NCI-H2171 treated with DMSO at 0.1 percent for 48 hours (cell line): Measurements from ENCODE around the gene ADAMTS6.

Experiments used
- DNase-seq: peaks from one replicate; lab custom pipeline; 2025; lab: John Stamatoyannopoulos, UW

Gene ADAMTS6

DNA sequence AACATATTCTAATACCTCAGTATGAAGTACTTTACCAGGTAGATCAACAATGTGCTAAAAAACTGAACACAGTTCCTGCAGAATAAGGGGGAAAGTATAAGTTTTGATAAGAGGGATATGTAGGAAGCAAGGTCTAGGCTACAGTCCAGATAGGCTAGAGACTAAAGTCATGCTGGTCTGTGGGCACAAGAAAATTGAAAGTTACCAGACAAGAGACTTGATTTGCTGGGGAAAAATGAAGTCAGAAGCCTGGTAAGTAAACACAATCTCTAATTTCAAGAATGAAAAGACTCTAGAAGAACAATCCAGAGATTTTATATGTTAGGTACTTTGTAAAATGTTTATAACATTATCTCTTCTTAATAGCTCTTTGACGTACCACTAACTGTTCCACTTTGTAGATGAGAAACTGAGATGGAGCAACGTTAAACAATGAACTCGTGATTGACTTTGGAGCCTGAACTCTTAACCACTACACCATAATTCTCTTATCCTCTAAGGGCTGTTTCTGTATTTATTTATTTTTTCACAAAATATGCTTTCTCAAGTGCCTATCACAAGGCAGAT lies 19.5 kb downstream of the ADAMTS6 start:
- no peak for DNase-seq

DNA sequence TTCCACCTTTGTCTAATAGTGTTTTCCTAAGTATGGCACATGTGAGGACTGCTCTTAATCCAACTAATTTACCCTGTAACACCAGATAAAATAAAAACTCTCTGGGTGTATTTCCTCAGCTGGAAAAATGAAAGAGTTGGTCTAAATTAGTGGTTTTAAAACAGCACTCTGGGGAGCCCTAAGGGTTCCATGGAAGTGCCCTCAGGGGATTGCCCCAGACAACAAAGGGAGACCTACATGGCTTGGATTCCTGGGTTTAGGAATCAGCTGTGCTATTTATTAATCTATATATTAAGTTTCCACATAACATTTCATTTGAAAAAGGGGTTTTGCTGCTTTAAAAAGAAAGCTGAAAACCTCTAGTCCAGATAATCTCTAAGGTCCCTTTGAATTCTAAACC lies 20.2 kb downstream of the ADAMTS6 start:
- DNase-seq: no peak

DNA sequence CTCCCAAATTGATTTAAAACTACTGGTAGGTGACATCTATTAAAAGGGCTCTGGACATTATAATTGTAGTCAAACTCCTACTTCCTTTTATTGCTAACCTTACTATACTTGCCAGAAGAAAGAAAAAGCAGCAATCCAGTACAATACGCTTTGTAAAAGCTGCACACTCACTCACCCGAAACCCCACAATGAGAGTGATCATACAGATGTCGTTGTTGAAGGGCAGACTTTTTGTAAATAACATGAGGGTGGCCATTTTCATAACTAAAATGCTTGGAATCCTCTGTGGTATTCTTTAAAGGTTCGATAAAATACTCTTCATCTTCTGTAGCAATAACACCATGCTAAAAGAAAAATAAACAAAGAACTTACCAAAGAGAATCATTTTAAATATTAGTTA lies 21.7 kb downstream of the ADAMTS6 start:
- DNase-seq: no peak

DNA sequence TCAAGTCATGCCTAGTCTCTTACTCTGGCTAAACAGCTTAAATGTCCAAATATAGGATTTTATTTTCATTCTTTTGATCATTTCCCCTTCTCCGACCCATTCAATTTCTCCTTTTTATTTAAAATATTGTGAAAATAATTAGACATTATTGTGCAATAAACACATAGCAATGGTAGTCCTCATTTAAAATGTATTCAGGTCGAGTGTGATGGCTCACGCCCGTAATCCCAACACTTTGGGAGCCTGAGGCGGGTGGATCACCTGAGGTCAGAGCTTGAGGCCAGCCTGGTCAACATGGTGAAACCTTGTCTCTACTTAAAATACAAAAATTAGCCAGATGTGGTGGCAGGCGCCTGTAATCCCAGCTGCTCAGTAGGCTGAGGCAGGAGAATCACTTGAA lies 26.7 kb downstream of the ADAMTS6 start:
- no peak for DNase-seq

DNA sequence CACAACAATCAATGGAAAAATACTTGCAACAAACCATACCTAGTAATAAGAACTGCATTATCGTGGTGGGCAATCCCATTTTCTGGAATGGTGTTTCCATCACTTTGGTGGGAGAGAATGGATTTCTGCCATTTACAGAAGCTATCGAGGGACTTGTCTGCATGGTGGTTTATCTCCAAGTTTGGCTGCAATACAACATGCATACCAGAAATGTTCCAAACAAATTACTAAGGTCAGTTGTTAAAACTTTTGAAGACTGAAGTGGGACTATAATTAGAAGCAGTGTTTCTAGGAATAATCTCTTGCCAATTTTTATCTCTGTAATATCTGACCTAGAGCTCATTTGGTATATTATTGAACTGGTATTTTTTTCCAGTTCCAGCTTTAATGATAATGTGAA lies 30.3 kb downstream of the ADAMTS6 start:
- no peak for DNase-seq

DNA sequence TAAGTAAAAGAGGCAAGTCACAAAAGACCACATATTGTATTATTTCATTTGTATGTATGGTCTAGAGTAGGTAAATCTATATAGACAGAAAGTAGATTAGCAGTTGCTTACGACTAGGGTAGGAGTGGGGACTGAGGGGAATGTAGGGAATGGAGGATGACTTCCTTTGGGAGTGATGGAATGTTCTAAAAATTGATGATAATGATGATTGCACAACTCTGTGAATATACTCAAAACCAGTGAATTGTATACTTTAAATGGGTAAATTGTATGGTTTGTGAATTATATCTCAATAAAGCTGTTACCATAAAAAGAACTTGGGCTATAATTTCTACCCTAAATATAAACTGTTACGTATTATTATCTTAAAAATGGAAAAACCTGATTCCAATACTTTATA lies 35.0 kb downstream of the ADAMTS6 start:
- no peak for DNase-seq

DNA sequence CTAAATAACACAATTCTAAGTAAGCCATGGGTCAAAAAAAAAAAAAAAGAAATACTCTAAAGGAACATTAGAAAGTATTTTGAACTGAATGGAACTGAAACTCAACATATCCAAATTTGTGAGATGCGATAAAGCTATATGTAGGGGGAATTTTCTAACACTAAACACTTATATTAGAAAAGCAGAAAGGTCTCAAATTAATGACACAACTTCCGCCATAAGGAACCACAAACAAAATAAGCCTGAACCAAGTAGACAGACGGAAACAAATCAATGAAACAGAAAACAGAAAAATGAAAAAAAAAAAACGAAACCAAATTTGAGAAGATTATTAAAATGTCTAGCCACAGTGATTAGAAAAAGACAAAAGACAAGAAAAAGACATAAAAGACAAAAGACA lies 39.9 kb downstream of the ADAMTS6 start:
- DNase-seq: no peak

DNA sequence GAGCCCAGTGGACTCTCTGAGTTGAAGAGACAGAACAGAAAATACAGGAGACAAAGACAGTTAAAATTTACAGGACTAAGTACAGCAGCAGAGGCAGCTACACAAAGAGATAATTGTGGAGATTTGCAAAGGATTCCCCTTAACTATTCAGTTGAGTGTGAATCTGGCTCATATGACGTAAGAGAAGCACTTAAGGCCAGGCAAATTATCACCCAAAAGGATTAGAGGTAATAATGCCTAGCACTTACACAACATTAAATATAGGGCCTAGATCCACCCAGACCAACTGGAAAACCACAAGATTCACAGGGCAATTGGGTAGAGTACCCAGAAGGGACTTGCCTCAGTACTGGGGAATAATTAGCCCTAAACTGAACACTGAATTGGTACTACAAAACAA lies 41.3 kb downstream of the ADAMTS6 start:
- no peak for DNase-seq

DNA sequence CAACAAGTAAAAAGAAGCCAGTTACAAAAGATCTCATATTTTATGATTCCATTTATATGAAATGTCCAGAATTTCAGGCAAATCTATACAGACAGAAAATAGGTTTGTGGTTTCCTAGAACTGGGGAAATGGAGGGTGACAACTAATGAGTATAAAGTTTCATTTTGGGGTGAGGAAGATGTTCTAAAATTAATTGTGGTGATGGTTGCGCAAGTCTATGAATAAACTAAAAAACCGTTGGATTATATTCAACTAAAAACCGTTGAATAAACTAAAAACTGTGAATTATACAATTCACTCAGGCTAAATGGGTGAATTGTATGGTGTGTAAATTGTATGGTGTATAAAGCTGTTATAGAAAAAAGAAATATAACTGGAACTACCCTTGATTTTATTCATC lies 47.6 kb downstream of the ADAMTS6 start:
- DNase-seq: no peak

DNA sequence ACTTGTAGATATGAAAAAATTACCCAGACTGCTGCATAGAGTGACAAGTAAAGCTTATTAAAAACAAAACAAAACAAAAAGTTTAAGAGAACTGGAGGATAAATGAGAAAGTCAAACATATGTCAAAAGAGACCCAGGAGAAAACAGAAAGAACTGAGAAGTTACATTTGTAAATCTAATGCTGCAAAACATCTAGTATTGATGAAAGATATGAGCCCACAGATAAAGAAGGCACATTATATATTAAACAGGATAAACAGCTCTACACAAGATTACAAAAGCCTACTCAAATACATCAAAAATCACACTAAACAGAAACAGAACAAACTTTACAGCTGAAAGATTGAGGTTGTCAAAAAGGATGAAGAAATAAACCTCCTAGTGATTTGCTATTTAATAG lies 55.1 kb downstream of the ADAMTS6 start:
- no peak for DNase-seq

DNA sequence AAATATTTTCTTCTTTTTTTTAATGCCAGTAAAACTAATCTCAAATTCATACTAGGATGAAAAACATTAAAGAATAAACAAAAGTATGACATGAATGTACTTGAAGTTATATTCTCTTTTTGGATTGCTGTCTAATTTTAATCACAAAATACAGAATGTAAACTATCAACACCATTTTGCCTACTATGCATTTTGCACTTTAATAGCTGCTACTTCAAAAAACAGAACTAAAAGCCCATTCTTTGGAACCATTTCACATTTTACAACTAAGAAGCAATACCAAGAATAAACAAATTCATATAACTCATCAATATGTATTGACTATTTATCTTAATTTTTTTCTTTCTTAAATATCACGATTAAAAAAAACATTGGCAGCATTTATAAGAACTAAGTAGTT lies 58.1 kb downstream of the ADAMTS6 start:
- DNase-seq: no peak

DNA sequence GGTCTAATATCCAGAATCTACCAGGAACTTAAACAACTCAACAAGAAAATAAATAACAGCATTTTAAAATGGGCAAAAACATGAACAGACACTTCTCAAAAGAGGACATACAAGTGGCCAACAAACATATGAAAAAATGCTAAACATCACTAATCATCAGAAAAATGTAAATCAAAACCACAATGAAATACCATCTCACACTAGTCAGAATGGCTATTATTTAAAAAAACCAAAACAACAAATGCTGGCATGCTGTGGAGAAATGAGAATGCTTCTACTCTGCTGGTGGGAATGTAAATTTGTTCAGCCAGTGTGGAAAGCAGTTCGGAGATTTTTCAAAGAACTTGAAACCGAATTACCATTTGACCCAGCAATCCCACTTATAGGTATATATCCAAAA lies 63.1 kb downstream of the ADAMTS6 start:
- no peak for DNase-seq

DNA sequence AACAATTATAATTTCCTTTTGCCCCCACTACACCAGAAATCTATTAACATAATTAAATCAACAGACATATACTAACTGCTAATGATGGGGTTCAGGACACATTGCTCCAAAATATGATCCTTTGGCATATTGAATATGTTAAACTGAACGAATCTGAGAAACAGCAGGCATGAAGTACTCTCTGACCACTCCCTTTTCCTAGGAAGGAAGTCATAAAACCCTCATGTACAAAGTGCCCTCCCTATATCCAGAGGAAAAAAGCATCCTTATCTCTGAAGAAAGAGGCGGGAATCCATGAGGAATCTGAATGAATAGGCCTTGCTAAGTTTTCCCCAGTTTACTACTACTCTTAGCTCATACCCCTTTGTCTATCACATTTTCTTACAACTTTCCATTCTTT lies 67.9 kb downstream of the ADAMTS6 start:
- no peak for DNase-seq

DNA sequence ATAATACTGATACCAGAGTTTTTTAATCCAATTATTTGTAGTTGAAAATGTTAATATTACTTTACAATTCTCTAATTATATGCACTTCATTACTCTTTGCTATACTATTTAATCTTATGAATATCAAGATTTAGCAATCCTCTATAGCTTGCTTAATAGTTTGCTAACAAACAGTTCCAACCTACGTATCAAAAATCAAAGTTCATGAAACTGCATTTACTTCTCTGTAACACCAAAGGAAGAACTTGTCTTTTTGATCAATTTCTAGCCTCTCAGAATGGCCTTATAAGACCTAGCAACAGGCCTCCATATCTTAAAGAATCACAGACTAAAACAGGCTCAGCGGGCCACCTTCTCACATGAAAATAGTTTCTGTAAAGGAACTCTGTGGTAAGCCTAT lies 68.9 kb downstream of the ADAMTS6 start:
- DNase-seq: no peak

DNA sequence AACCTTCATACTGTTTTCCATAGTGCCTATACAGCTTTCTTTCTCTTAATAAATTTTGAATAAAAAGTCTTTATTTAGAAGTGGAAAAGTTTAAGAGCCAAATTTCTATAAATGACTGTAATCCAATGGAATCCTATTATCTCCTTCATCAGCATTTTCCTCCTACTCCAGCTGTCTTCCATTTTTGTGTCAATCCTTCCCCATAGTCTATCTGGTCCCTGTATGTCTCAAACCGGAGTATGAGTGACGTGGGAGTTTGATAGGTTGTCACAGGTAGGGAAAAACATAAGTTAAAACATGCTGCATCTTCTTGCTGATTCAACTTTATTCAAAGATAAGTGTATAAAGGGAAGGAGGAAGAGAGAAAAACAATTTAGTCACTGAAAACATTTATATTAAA lies 70.4 kb downstream of the ADAMTS6 start:
- no peak for DNase-seq

DNA sequence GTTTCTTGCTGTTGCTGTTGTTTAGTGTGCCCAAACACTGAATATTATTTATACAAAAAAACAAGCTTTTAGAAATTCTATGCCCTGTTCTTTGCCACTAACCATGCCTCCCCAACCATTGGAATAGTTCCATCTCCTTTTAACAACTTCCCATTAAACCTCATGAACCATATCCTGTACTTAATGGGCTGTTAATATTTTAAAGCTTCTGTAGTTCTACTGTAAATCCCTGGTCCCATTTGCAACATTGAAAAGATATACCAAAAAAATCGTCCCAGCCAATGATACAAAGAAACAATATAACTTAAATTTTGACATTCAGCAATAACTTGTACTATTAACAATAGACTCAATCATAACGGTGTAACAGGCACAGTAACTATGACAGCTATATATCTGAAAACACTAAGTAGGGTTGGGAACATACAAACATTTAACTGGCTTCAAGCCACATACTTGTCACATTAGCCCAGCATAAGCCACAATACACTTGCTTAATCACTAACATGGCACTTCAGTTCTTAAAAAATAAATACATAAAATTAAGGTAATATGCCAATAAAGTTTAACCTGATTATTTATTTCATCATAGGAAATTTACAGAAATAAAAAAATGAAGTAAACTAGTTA lies 86.1 kb downstream of the ADAMTS6 start:
- DNase-seq: no peak

DNA sequence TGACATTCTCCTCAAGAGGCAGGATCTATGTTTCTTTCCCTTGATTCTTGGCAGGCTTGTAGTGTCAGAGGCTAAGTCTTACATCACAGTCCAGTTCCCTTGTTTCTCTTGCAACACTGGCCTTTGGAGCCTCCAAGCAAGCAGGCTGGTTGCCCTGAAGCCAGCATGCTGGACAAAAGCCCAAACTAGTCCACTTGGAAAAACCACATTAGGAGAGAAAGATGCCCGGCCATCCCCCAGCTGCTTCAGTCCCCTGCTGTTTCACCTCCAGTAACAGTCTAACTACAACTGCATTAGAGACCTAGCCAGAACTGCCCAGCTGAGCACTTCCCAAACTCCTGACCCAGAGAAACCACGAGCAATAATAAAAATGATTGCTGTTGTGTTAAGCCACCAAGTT lies 87.6 kb downstream of the ADAMTS6 start:
- DNase-seq: no peak

DNA sequence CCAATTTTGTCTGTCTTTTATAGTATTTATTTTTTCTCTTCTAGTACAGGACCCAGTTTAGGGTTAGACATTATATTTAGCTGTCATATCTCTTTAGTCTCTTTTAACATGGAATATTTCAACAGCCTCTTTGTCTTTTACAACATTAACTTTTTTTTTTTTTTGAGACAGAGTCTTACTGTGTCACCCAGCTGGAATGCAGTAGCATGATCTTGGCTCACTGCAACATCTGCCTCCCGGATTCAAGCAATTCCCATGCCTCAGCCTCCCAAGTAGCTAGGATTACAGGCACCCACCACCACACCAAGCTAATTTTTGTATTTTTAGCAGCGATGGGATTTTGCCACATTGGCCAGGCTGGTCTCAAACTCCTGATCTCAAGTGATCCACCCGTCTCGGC lies 90.1 kb downstream of the ADAMTS6 start:
- no peak for DNase-seq

DNA sequence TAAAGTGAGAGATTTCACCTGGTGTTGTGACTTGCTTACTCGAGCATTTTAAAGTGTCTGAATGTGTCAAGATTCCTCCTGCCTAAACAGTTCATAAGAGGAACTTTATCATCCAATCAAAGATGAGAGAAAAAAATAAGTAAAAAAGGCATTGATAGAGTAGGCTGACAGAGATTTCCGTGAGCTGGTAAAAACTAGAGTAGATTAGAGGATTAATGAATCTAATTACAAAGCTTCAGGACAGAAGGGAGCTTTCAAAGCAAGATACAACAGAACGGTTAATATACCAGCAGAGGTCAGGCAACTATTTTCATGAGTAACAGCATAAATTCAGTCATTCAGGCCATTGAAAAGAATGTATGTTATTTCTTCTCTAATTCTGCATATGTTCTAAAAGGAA lies 91.5 kb downstream of the ADAMTS6 start:
- DNase-seq: no peak

DNA sequence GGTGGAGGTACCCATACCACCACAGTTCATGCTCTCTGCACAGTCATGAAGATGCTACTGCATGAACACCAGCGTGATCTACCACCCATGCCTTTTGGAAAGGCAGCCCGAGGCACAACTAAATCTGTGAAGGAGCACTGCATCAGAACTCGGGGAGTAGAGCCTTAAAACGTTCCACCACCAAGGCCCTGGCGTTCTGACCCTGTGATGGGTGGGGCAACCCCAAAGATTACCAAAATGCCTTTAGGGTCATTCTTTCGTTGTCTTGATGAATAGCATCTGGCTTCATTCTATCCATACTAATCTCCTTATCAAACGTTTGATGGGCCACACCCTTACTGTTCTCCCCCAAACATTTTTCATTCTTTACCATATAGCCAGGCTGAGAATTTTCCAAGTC lies 97.9 kb downstream of the ADAMTS6 start:
- DNase-seq: no peak

DNA sequence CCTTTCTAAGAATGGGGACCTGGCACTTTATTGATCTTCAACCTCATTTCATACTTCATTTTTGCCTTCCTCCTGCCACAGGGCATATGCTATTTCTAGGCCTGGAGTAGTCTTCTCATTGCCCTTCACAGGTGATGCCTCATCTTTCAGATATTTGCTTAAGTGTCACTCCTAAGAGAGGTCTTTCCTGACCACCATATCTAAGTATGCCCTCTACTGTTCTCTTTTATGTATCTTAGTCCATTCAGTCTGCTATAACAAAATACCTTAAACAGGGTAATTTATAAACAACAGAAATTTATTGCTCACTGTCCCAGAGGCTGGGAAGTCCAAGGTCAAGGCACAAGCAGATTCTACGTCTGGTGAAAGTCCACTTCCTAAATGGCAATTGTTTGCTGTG lies 99.1 kb downstream of the ADAMTS6 start:
- DNase-seq: no peak

DNA sequence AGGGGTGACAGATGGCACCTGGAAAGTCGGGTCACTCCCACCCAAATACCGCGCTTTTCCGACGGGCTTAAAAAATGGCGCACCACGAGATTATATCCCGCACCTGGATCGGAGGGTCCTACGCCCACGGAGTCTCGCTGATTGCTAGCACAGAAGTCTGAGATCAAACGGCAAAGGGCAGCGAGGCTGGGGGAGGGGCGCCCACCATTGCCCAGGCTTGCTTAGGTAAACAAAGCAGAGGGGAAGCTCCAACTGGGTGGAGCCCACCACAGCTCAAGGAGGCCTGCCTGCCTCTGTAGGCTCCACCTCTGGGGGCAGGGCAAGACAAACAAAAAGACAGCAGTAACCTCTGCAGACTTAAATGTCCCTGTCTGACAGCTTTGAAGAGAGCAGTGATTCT lies 111.2 kb downstream of the ADAMTS6 start:
- peak; percentile 7 for DNase-seq

DNA sequence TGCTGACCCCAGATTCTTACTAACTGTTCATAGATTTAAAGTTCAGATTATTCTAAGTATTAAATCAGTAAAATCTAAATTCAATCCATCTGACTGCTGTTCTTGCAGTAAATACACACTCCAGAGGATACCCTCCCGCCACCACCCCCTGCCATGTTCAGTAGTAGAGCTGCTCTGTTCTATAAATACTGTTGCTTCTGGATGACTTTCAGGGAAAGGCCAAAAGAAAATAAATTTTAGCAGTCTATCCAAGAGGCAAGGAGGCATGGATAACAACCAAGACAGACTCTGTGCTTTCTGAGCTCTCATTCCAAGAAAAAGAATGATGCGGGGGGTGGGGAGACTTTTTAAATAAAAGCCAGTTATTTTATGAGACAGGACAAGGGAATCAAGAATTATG lies 115.1 kb downstream of the ADAMTS6 start:
- DNase-seq: no peak

DNA sequence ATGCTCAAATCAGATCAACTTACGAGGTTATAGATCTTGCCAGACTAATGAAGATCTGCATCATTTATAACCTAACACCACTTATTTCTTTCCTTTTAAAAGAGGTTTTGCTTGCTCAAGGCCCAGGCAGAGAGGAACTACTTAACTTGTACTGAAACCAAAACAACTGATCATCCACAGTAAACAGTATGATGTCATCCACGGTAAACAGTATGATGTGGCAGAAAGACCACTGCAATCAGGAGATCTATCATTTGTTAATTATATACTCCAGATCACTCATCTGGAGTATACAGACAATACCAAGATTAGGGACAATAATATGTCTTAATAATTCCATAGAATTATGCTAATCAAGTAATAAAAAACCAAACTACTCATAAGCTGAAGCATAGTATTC lies 116.8 kb downstream of the ADAMTS6 start:
- DNase-seq: no peak

DNA sequence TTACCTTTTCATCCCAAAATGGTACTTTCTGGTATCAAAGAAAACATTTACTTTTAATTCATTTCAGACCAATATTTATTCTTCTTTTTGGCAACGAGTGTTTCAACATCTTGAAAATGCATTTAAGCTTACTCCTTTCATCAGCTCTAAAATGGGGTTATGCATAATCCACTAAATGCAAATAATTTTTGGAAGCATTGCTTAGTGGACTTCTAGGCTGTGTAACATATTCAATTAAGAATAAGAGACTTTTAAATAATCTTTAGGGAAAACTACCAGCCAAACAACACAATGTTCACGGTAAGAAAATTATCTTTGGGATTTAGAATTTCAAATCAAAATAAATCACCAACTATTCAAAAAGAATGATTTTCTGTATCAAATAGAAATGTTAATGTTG lies 118.2 kb downstream of the ADAMTS6 start:
- DNase-seq: no peak
